GM03348 (cell line): ENCODE results near the gene DLGAP5.

Source experiments
- DNase-seq: peaks from one replicate; pipeline ENCODE4 v3.0.0; 2012; ENCODE audit warnings: low spot score

The DLGAP5 gene

GRCh38 chr14:55107766-55108554 is 83.4 kb downstream of the DLGAP5 start:
- DNase-seq, result peak; percentile 95

DNA sequence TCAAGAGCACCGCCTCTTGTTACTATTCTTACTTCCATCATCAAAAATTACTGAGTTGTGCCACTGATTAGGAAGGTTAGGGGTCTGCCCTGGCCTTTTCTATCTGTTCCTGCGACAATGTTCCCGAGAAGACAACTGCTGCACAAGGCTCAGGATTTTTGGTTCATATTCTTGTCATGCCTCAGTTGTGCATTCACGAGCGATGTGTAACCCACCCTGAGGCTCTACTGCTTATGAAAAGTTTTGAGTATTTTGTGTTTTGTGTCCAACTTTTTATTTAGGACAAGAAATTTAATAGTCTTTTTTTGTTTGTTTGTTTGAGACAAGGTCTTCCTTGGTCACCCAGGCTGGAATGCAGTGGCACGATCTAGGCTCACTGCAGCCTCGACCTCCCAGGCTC is 85.4 kb downstream of the DLGAP5 start:
- no peak for DNase-seq

- no peak for DNase-seq
Observed at GRCh38 chr14:55103971-55104954, 87.1 kb downstream of the DLGAP5 start.

DNA sequence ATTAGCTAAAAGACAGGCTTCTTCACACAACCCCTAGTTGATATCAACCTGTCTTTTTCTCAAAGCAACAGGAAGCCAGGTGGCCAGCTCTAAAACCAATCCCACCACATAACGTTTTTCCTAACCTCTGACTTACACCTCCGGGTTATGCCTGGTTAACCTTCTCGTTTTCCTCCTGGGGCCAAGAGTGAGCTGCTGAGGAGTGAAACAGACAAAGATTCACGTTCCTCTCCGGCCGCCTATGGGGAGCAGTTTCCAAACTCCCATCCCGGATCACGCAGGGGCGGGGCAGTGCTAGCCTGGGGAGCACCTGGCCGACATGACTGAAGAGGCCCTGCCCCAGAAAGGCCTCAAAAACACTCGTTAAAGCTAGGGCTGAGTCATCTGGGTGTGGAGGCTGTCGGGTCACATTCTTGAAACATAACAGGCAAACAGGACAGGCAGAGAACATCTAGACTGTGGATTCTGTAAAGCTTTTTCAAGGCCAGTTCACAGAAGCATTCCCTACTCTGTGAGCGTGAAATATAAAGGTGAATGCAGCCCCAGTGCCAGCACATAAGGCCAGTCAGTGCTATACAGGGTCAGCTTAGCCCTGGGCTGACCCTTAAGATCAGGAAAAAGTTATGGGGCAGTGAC is 88.3 kb downstream of the DLGAP5 start:
- peak; percentile 85 for DNase-seq

DNA sequence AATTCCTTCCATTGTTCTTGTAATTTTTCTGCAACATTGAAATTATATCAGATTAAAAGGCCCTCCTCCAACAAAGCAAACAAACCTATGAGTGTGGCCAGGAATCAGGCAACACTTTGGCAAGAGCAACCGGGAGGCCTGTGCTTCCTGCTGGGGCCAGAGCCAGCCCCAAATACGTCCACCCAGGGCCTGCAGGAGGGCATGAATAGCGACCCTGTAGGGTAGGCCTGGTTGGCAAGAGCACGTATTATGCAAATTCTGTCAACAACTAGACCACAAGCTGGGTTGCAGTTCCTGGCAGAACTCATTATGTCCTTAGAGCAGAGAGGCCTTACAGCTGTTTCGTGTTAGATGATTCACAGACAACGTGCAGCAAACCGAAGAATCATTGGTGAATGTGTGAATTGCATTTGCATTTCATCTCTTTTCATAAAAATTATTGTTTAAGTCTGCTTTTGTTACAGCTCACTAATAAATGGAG is 89.2 kb downstream of the DLGAP5 start:
- peak; percentile 91 for DNase-seq

GRCh38 chr14:55101698-55102097 is 89.7 kb downstream of the DLGAP5 start:
- DNase-seq, result no peak

GRCh38 chr14:55099756-55100155 is 91.6 kb downstream of the DLGAP5 start:
- DNase-seq, result peak; percentile 56

GRCh38 chr14:55098561-55098898 is 92.9 kb downstream of the DLGAP5 start:
- DNase-seq, result no peak
